HG02610 (cell line): ENCODE measurements around the gene CCL15.
"Not testable (repeated sequence)": the region's sequence is repeated elsewhere in the genome, so short reads cannot be mapped to it uniquely, and the experiment has no call there.

Experiments used
- ATAC-seq: cut with Tn5 transposase; IDR thresholded peaks from one replicate; pipeline ENCODE4 v1.9.1; 2021; ENCODE audit warnings: mild to moderate bottlenecking, moderate library complexity; ENCODE audit not compliant: unreplicated experiment

CCL15 gene

GRCh38 chr17:35998018-35998545 is 3.3 kb downstream of the CCL15 start:
- ATAC-seq, result no peak

GRCh38 chr17:35995346-35995745 is 6.0 kb downstream of the CCL15 start:
- not testable (repeated sequence) for ATAC-seq

- ATAC-seq, result no peak
Observed at GRCh38 chr17:35991075-35991474, 10.3 kb downstream of the CCL15 start.

- ATAC-seq, result no peak
Observed at GRCh38 chr17:35988164-35988563, 13.2 kb downstream of the CCL15 start.

GRCh38 chr17:35986643-35987042 is 14.7 kb downstream of the CCL15 start, which contains the start of gene CCL14:
CCL14 (minus strand) TSS chr17:35986729; CDS start chr17:35986649, 80 bp downstream.
- no peak for ATAC-seq

- ATAC-seq, result no peak
Observed at GRCh38 chr17:35984140-35984539, 17.2 kb downstream of the CCL15 start.

- ATAC-seq, result no peak
Observed at GRCh38 chr17:35982409-35983191, 18.8 kb downstream of the CCL15 start.

GRCh38 chr17:35981908-35982330 is 19.4 kb downstream of the CCL15 start:
- ATAC-seq, result no peak

GRCh38 chr17:35981246-35981645 is 20.1 kb downstream of the CCL15 start, which contains the start of gene CCL16:
CCL16 (minus strand) TSS chr17:35981497; CDS start chr17:35981420, 77 bp downstream.
- no peak for ATAC-seq

GRCh38 chr17:35978346-35978745 is 23.0 kb downstream of the CCL15 start:
- no peak for ATAC-seq

- no peak for ATAC-seq
Observed at GRCh38 chr17:35977509-35977908, 23.8 kb downstream of the CCL15 start.

- no peak for ATAC-seq
Observed at GRCh38 chr17:35973333-35974260, 27.8 kb downstream of the CCL15 start.

GRCh38 chr17:35972945-35973332 is 28.4 kb downstream of the CCL15 start:
- no peak for ATAC-seq

- no peak for ATAC-seq
Observed at GRCh38 chr17:35972535-35972934, 28.8 kb downstream of the CCL15 start.

- ATAC-seq, result no peak
Observed at GRCh38 chr17:35972066-35972465, 29.3 kb downstream of the CCL15 start.

- no peak for ATAC-seq
Observed at GRCh38 chr17:35969558-35970380, 31.6 kb downstream of the CCL15 start.

- no peak for ATAC-seq
Observed at GRCh38 chr17:35968520-35969054, 32.8 kb downstream of the CCL15 start.

GRCh38 chr17:35965272-35965671 is 36.1 kb downstream of the CCL15 start:
- ATAC-seq, result no peak

- ATAC-seq, result no peak
Observed at GRCh38 chr17:35963663-35964062, 37.7 kb downstream of the CCL15 start.

- ATAC-seq, result no peak
Observed at GRCh38 chr17:35953720-35954119, 47.6 kb downstream of the CCL15 start.
